DMS153 treated with DMSO at 0.1 percent for 48 hours (cell line): Measurements from ENCODE around the gene CCDC175.
A peak's percentile ranks its signal among the peaks of the same experiment; 100 is the strongest.

ENCODE experiments used
- DNase-seq: peaks from one replicate; lab custom pipeline; 2025; ENCODE audit not compliant: unreplicated experiment; lab: John Stamatoyannopoulos, UW

The CCDC175 gene

DNA sequence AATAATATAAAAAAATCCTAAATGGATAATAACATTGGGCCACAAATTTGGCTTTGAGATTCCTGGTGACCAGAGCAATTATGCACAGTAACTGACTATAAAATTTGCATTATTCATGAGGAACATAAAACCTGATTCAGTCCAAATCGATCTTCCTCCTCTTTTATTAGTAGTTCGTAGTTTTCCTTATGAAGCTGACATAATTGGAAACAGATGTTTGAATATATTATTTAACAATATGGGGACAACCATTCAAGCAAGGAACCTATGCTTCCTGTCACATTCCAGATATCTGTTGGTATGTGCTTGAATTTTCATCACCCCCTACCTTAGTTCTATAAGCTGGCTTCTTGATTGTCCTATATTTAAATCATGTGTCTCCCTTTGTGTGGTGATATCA is 34.9 kb downstream of the CCDC175 start:
- no peak for DNase-seq

- no peak for DNase-seq
Measured at GRCh38 chr14:59540852-59541251, 35.8 kb downstream of the CCDC175 start.

DNA sequence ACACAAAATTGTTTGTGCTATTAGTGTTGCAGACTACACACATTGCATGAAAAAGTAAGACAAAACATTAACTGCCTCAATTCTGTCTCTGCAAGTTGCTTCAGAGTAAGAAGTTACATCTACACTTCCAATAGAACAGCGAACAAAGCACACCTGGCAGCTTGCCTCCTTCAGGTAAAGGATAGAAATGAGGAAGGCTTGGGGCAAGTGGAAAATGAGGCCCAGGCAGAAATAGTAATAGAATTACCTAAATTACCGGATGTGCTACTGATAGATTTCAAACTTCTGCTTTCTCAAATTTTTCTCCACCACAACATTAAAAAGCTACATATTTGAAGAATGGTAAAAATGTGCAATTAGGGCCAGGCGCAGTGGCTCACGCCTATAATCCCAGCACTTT is 37.7 kb downstream of the CCDC175 start:
- DNase-seq: no peak

DNA sequence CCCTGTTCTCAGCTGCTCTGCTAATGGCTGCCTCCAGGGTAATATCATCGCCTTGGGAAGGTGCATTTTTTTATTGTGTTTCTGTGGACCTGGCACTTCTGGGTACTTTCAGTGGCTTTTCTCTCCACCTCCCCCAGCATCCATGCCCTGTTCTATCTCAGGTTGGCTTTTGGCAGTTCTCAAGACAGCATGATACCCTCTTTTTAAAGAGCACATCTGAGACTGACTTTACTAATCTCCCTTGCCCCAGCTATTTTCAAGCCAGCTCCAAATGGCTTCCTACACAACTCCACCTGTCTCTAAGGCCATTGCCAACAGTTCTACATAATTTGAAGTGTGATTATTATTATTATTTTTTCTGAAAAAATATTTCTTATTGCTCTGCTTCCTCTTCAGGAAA is 39.1 kb downstream of the CCDC175 start:
- no peak for DNase-seq

GRCh38 chr14:59534361-59534987 is 42.1 kb downstream of the CCDC175 start:
- no peak for DNase-seq

- DNase-seq: no peak
Measured at GRCh38 chr14:59532419-59532818, 44.2 kb downstream of the CCDC175 start.

GRCh38 chr14:59530349-59530748 is 46.3 kb downstream of the CCDC175 start:
- DNase-seq: no peak

- no peak for DNase-seq
Measured at GRCh38 chr14:59529189-59529588, 47.4 kb downstream of the CCDC175 start.

GRCh38 chr14:59520224-59520623 is 56.4 kb downstream of the CCDC175 start:
- no peak for DNase-seq

DNA sequence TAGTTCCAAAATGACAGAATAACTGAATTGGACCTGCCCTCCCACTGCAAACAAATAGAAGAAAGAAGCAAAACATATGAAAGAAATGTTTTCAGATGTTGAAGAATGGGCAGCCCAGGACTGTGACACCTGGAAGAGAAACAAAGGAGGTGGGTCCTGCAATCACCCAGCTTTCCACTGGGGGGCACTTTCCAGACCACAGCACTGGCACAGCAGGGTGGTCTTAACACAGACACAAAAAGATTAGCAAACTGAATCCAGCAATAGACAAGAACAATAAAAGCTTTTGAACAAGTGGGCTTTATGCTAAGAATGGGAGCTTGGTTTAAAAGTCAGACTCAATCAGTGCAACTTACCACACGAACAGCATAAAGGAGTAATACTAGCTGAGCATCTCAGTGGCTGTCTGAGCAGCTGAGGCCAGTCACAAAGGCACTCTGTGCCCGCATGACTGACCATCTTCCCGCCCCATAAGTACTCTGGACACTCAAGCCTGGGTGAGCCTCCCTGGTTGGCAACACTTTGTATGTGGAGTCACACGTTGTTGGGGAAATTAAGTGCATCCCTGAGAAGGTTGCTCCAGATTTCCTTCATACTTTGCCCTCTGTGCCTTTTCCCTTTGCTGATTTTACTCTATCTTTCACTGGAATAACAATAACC is 64.6 kb downstream of the CCDC175 start:
- no peak for DNase-seq

- no peak for DNase-seq
Measured at GRCh38 chr14:59510966-59511365, 65.6 kb downstream of the CCDC175 start.

GRCh38 chr14:59510001-59510400 is 66.6 kb downstream of the CCDC175 start:
- no peak for DNase-seq

- no peak for DNase-seq
Measured at GRCh38 chr14:59509101-59509500, 67.5 kb downstream of the CCDC175 start.

DNA sequence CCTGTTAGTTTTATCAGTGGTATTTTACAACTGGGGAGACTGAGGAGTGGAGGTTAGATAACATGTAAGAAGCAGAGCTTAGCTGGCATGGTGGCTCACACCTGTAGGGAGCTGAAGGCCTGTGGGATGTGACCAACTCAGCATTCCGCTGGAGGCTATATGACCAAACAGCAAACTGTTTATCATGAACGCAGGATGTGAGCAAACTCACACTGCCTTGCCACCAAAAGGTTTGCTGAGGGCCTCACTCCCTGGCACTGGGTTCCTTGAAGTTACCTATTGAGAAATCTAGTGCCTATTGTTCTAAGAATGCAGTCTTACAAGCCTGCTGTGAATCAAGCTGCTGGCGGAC is 68.9 kb downstream of the CCDC175 start:
- no peak for DNase-seq

DNA sequence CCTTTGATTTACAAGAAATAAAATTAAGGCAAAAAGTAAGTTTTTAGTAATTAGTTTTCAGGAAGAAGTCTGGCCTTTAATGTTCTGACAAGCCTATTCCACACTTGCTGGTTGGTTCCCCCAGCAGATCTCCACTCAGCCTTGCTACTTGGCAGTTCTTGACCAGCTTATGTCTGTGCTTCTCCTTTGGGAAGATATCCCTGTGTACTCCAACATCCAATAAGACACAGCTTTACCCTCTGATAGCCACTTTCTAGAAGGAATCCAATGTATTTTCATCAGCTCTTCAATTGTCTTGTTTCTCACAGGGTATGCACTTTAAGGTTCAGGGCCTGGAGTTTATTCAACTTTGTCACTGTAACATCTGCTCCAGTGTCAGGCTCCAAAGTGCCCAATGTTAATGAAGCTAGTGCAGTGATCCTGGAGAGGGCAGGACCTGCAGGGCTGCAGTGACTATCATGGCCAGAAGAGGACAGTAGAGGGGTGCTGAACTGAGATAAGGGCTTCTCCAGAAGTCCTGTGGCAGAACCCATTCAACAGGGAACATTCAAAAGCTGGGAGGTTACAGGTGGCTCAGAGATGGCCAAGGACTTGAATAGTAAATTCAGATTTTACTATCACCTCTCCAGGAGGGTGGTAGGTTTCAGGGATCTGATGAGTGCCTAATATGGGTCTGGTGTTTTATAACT is 69.4 kb downstream of the CCDC175 start:
- peak; percentile 67 for DNase-seq

- no peak for DNase-seq
Measured at GRCh38 chr14:59503256-59503655, 73.4 kb downstream of the CCDC175 start.

- no peak for DNase-seq
Measured at GRCh38 chr14:59500732-59501131, 75.9 kb downstream of the CCDC175 start.

GRCh38 chr14:59492384-59492783 is 84.2 kb downstream of the CCDC175 start:
- DNase-seq: no peak

- DNase-seq: no peak
Measured at GRCh38 chr14:59490756-59491155, 85.9 kb downstream of the CCDC175 start.

- DNase-seq: peak; percentile 44
Measured at GRCh38 chr14:59484639-59485175, 91.9 kb downstream of the CCDC175 start.

DNA sequence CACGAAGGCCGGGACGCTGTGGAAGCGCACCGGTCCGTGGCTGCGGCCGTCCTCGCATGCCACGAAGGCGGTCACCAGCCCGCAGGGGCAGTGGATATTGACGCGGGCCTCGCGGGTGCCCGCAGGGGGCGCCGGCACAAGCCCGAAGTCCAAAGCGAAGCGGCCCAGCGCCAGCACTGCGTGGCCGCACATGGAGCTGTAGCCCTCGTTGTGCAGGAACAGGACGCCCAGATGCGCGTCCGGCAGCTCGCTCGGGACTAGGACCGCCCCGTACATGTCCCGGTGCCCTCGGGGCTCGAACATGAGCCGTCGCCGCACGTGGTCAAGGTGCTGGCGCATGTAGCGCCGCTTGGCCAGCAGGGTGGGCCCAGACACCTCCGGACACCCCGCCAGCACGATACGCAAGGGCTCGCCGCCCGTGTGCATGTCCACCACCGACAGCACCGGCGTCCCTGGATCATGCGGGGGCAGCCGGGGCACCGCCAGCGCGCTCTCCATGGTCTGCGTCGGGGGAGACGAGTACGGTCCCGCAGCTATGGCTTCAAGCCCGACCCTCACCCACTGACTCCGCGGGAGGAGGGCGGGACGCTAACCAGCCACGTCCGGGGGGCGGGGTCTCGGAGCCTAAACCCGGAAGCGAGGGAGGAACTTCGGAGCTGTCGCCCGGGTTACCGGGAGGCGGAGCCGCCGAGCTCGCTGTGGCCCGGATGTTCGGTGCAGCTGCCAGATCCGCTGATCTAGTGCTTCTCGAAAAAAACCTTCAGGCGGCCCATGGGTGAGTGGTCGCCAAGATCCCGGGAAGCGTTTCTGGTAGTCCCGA is 92.6 kb downstream of the CCDC175 start, which contains the start of the genes JKAMP and L3HYPDH:
Gene JKAMP, plus strand, starts transcription at position 699 of the 820 bp plus-strand sequence. Its CDS starts 73 bp downstream, at position 772.
Gene L3HYPDH, minus strand, starts transcription at position 590 of the 820 bp plus-strand sequence. Its CDS starts 92 bp downstream, at position 498.
- DNase-seq: peak; percentile 87
